Immature natural killer cell (primary cell): Measurements from ENCODE around the gene SIGMAR1. TPM values are rescaled to one million over a fixed set of nuclear protein-coding genes. Genes with fewer than 3 reads are reported as not detected.
"Not testable (repeated sequence)": the region's sequence is repeated elsewhere in the genome, so short reads cannot be mapped to it uniquely, and the experiment has no call there.

Experiments used
- DNase-seq, 3 donors: peaks; one replicate each; pipeline ENCODE4 v3.0.0; 2022; ENCODE audit warnings: mixed read lengths in 1 of 3
- H3K27ac Mint-ChIP-seq, 6 donors: one replicate each; pipeline ENCODE4 v1.8.0; 2020; ENCODE audit warnings: mixed read lengths in 6 of 6, mild to moderate bottlenecking in 5 of 6, inconsistent platforms in 4 of 6, moderate library complexity in 3 of 6
- H3K27me3 Mint-ChIP-seq, 3 donors: one replicate each; pipeline ENCODE4 v1.8.0; 2020 to 2021; ENCODE audit warnings: low read depth in 3 of 3, mild to moderate bottlenecking in 3 of 3, mixed read lengths in 3 of 3, moderate library complexity in 3 of 3, inconsistent platforms in 1 of 3
- H3K36me3 Mint-ChIP-seq, 3 donors: one replicate each; pipeline ENCODE4 v1.8.0; 2020; ENCODE audit warnings: mixed read lengths in 3 of 3, inconsistent platforms in 2 of 3, mild to moderate bottlenecking in 2 of 3
- H3K4me1 Mint-ChIP-seq, 2 donors: one replicate each; pipeline ENCODE4 v1.8.0; 2020; ENCODE audit warnings: inconsistent platforms in 2 of 2, mild to moderate bottlenecking in 2 of 2, mixed read lengths in 2 of 2, moderate library complexity in 1 of 2
- H3K4me3 Mint-ChIP-seq, 5 donors: one replicate each; pipeline ENCODE4 v1.8.0; 2020; ENCODE audit warnings: mild to moderate bottlenecking in 5 of 5, mixed read lengths in 5 of 5, inconsistent platforms in 3 of 5, moderate library complexity in 3 of 5
- H3K9me3 Mint-ChIP-seq, 6 donors: one replicate each; pipeline ENCODE4 v1.8.0; 2020; ENCODE audit warnings: mild to moderate bottlenecking in 6 of 6, mixed read lengths in 6 of 6, inconsistent platforms in 4 of 6, moderate library complexity in 3 of 6
- polyA plus RNA-seq, 3 donors: library from polyadenylated mRNA; unstranded; fragments of 300-500 nt; fragmentation: Illumina TruSeq; gene quantifications; one replicate each; pipeline ENCODE4 v1.2.3, GENCODE V29; 2021

The SIGMAR1 gene
- polyA plus RNA-seq, 3 donors from 2014 or later = 75.8 to 135 (median 85.2) TPM

GRCh38 chr9:34651876-34652601, 14.5 kb upstream of the SIGMAR1 start, which contains the start of gene IL11RA:
TSS of gene IL11RA (plus strand) at chr9:34652185. CDS start at chr9:34655218, 3,033 bp downstream.
- H3K4me3 Mint-ChIP-seq = peak within 1 kb of the TSS in 3 of 5 donors; percentile 9 to 41 (median 36)
- H3K9me3 Mint-ChIP-seq = no peaks in the 10 kb centered on the region
- H3K4me1 Mint-ChIP-seq = peaks cover 29 to 40% of the 10 kb centered on the region in 2 donors
- peaks cover 2 to 6% (median 2%) of the 10 kb centered on the region in 3 donors for H3K27me3 Mint-ChIP-seq
- H3K27ac Mint-ChIP-seq = peak within 1 kb of the TSS in 5 of 6 donors; percentile 18 to 73 (median 48)
- DNase-seq = no peak
- peaks cover 9 to 14% (median 13%) of the 10 kb centered on the region in 3 donors for H3K36me3 Mint-ChIP-seq

DNA sequence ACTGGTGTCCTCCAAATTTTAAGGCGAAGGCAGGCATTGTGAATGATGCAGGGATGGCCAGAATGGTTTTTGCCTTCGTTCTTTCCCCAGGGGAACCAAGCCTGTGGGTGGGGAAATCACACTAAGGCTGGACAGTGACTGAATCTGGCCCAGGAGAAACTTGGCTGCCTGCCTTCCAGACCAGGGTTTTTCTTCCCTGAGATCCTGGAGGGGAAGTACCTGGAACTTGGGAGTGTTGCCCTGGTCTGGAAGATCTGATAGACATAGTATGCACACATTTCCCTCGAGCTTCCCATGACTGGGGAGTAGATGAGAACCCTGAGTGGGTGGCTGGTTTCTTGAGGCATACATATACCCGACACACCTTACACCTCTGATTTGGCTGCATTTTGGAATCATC, 13.7 kb upstream of the SIGMAR1 start:
- Mint-ChIP-seq H3K4me3 (no peak overlapping the region), H3K4me1 (peaks cover 35 to 47% of the 10 kb centered on the region in 2 donors), H3K27me3 (peaks cover 8 to 9% (median 9%) of the 10 kb centered on the region in 3 donors), H3K36me3 (peaks cover 9 to 14% (median 13%) of the 10 kb centered on the region in 3 donors), H3K27ac (no peak overlapping the region), H3K9me3 (no peaks in the 10 kb centered on the region)
- DNase-seq = no peak

DNA sequence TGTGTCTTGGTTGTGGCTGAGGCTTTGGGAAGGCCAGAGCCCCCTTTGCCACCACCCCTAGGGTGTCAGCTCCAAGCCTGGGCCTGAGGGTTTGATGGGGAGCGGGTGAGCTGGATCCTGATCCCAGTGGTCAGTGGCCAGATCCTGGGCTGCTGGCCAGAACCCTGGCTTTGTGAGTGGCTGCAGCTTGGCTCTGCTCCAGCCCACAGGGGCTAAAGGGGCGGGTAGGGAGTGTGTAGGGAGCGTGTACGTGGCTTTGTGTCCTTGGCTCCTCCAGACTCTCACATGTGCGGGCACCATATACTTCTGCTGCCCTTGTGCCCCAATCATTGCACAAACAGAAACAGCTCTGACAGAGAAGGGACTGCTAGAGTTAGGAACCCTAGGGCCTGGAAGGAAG, 13.2 kb upstream of the SIGMAR1 start:
- peaks cover 9 to 14% (median 13%) of the 10 kb centered on the region in 3 donors for H3K36me3 Mint-ChIP-seq
- no peak for DNase-seq
- H3K4me3 Mint-ChIP-seq = no peak overlapping the region
- H3K27ac Mint-ChIP-seq = peak overlapping the region in 1 of 6 donors; percentile 20
- peaks cover 9 to 11% (median 9%) of the 10 kb centered on the region in 3 donors for H3K27me3 Mint-ChIP-seq
- H3K9me3 Mint-ChIP-seq = no peaks in the 10 kb centered on the region
- peaks cover 40 to 52% of the 10 kb centered on the region in 2 donors for H3K4me1 Mint-ChIP-seq

GRCh38 chr9:34648673-34649072, 11.1 kb upstream of the SIGMAR1 start:
- Mint-ChIP-seq H3K4me1 (peaks cover 41 to 53% of the 10 kb centered on the region in 2 donors), H3K9me3 (no peaks in the 10 kb centered on the region), H3K4me3 (peak overlapping the region in 3 of 5 donors; percentile 72 to 95 (median 92)), H3K27ac (peak overlapping the region in 1 of 6 donors; percentile 3), H3K27me3 (peaks cover 7 to 11% (median 9%) of the 10 kb centered on the region in 3 donors), H3K36me3 (peaks cover 9 to 14% (median 13%) of the 10 kb centered on the region in 3 donors)
- DNase-seq = no peak

GRCh38 chr9:34647651-34648050, 10.1 kb upstream of the SIGMAR1 start:
- H3K4me3 Mint-ChIP-seq = peak overlapping the region; percentile 90 to 95 (median 92)
- no peaks in the 10 kb centered on the region for H3K9me3 Mint-ChIP-seq
- peaks cover 7 to 11% (median 9%) of the 10 kb centered on the region in 3 donors for H3K27me3 Mint-ChIP-seq
- no peak for DNase-seq
- peaks cover 9 to 13% (median 10%) of the 10 kb centered on the region in 3 donors for H3K36me3 Mint-ChIP-seq
- H3K4me1 Mint-ChIP-seq = peaks cover 35 to 45% of the 10 kb centered on the region in 2 donors
- peak overlapping the region; percentile 77 to 94 (median 90) for H3K27ac Mint-ChIP-seq

DNA sequence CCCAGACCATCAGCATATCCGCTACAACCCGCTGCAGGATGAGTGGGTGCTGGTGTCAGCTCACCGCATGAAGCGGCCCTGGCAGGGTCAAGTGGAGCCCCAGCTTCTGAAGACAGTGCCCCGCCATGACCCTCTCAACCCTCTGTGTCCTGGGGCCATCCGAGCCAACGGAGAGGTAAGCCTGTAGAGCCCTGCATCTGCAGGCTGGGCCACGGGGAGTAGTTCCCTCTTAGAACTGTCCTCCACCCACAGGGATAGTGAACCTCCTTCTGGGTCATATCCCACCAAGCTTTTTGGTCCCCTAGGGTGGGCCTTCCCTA, 9.5 kb upstream of the SIGMAR1 start:
- Mint-ChIP-seq H3K27me3 (peaks cover 7 to 11% (median 9%) of the 10 kb centered on the region in 3 donors), H3K4me1 (peaks cover 29 to 38% of the 10 kb centered on the region in 2 donors)

DNA sequence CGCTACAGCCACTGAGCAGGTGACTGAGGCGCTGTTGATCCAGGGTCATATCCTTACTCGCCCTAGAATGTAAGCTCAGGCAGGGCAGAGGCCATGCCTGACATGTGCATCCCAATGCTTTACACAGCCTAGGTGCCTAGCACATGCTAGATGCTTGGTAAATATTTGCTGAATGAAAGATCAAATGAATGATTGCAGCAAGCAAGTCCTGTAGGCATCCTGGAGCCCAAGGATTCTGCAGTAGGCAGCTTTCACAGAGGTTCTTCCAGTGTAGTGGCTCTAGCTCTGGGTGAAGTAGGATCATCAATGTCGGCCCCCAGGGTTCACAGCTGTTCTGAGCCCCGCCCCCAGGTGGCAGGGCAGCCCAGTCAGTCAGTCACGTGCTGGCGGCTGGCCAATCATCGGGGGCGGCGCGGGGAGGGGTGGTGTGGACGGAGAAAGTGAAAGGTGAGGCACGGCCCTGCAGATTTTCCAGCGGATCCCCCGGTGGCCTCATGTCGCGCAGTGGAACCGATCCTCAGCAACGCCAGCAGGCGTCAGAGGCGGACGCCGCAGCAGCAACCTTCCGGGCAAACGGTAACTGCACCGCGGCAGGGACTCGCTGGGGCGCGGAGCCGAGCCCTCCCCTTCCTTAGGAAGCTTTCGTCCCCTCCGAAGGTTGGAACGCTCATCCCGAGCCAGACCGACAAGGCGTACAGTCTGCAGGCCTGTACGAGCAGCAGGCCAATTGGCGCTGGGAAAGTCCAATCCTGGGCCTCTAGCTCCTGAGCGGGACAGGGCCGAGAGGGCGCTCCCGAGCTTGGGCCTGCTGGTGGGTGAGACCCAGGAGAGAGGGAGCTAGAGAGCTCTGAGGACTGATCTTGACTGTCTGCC, 8.9 kb upstream of the SIGMAR1 start, which contains the start of gene GALT:
TSS of gene GALT (plus strand) at position 465 of the 873 bp plus-strand sequence. CDS start at position 495, 30 bp downstream.
- Mint-ChIP-seq H3K9me3 (no peaks in the 10 kb centered on the region), H3K4me3 (peak within 1 kb of the TSS; percentile 90 to 95 (median 92)), H3K4me1 (peaks cover 29 to 38% of the 10 kb centered on the region in 2 donors), H3K27ac (peak within 1 kb of the TSS; percentile 77 to 94 (median 90)), H3K27me3 (peaks cover 7 to 11% (median 9%) of the 10 kb centered on the region in 3 donors), H3K36me3 (peaks cover 9 to 13% (median 10%) of the 10 kb centered on the region in 3 donors)
- peak; percentile 91 to 95 (median 94) for DNase-seq

More for the DNA sequence above, 9.5 kb upstream of the SIGMAR1 start:
- Mint-ChIP-seq H3K27ac (peak overlapping the region; percentile 77 to 94 (median 90)), H3K36me3 (peaks cover 9 to 13% (median 10%) of the 10 kb centered on the region in 3 donors), H3K4me3 (peak overlapping the region; percentile 90 to 95 (median 92)), H3K9me3 (no peaks in the 10 kb centered on the region)
- DNase-seq = no peak

- Mint-ChIP-seq H3K36me3 (peaks cover 9 to 13% (median 10%) of the 10 kb centered on the region in 3 donors), H3K27ac (no peak overlapping the region), H3K9me3 (no peaks in the 10 kb centered on the region), H3K4me3 (peak overlapping the region in 1 of 5 donors; percentile 8), H3K4me1 (peaks cover 29 to 38% of the 10 kb centered on the region in 2 donors), H3K27me3 (peaks cover 7 to 11% (median 9%) of the 10 kb centered on the region in 3 donors)
- DNase-seq = no peak
Observed at GRCh38 chr9:34644766-34645314, 7.3 kb upstream of the SIGMAR1 start.

DNA sequence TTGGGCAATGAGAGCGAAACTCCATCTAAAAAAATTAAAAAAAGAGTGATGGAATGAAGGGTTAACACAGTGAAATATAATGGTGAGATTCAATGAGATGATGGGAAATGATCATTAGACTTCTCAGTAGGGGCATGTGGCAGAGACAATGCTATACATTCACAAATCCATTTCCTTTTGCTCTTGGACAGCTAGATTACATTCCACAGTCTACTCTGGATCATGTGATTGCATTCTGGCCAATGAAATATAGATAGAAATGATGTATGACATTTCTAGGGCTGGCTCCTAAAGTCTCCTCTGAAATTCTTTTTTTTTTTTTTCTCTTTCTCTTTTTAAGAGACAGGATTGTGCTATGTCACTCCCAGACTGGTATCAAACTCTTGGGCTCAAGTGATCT, 5.1 kb upstream of the SIGMAR1 start:
- no peak overlapping the region for H3K4me3 Mint-ChIP-seq
- H3K27ac Mint-ChIP-seq = no peak overlapping the region
- H3K4me1 Mint-ChIP-seq = peaks cover 30 to 34% of the 10 kb centered on the region in 2 donors
- no peak for DNase-seq
- H3K36me3 Mint-ChIP-seq = no peaks in the 10 kb centered on the region
- peaks cover 7 to 12% (median 9%) of the 10 kb centered on the region in 3 donors for H3K27me3 Mint-ChIP-seq
- no peaks in the 10 kb centered on the region for H3K9me3 Mint-ChIP-seq

DNA sequence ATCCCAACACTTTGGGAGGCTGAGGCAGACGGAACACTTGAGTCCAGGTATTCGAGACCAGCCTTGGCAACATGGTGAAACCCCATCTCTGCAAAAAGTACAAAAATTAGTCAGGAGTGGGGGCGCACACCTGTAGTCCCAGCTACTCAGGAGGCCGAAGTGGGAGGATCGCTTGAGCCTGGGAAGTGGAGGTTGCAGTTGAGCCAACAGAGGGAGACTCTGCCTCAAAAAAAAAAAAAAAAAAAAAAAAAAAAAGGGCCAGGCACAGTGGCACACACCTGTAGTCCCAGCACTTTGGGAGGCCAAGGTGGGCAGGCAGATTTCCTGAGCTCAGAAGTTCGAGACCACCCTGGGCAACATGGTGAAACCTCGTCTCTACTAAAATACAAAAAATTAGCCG, 1.7 kb upstream of the SIGMAR1 start:
- H3K27ac Mint-ChIP-seq = not testable (repeated sequence)

DNA sequence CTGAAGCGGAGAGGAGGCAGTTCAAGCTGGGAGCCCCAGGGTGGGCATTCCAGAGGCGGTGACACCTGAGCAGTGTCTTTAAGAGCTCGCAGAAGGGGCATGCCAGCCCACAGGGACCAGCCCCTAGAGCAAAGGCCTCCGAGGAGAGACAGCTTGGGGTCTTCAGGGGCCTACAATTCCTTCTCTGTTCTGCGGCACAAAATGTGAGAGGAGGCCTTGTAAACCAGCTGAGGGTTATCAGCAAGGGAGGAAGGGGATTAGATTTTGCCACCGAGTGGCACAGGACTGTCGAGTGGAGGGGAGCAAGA, 505 bp upstream of the SIGMAR1 start:
- peak overlapping the region; percentile 87 to 91 (median 89) for H3K4me3 Mint-ChIP-seq

More for the DNA sequence above, 1.7 kb upstream of the SIGMAR1 start:
- not testable (repeated sequence) for DNase-seq, H3K27me3 Mint-ChIP-seq, H3K4me3 Mint-ChIP-seq, H3K9me3 Mint-ChIP-seq, H3K36me3 Mint-ChIP-seq
- peaks cover 26 to 38% of the 10 kb centered on the region in 2 donors for H3K4me1 Mint-ChIP-seq

DNA sequence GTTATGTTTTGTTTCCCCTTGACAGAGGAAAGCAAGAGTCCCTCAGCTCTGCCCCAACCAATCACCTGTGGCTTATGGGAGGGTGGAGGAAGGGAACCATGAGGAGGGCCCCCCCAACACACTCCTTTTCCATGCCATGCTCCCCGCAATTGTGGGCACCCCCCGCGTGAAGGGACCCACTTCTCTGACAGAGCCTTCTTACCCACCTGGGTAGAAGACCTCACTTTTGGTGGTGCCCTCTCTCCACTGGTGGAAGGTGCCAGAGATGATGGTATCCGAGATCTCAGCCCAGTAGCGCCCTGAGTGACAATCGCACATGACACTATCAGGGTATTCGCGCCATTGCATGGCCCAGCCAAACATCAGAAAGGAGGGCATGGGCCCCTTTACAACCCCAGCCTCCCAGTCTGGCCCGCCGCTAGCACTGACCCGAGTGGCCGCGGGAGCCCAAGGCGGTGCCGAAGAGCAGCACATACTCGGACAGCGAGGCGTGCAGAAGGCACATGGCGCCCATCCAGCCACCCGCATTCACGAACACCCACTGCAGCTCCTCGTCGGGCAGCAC, 714 bp downstream of the SIGMAR1 start:
- peak in 1 of 3 donors; percentile 9 for DNase-seq

More for the DNA sequence above, 505 bp upstream of the SIGMAR1 start:
- peaks cover 32 to 44% of the 10 kb centered on the region in 2 donors for H3K4me1 Mint-ChIP-seq
- DNase-seq = no peak
- H3K36me3 Mint-ChIP-seq = peaks cover 0 to 3% (median 0%) of the 10 kb centered on the region in 3 donors
- H3K9me3 Mint-ChIP-seq = no peaks in the 10 kb centered on the region
- H3K27ac Mint-ChIP-seq = peak overlapping the region; percentile 92 to 97 (median 93)
- H3K27me3 Mint-ChIP-seq = peaks cover 0 to 3% (median 0%) of the 10 kb centered on the region in 3 donors

GRCh38 chr9:34635556-34635955, 2.0 kb downstream of the SIGMAR1 start:
- Mint-ChIP-seq H3K4me3 (peak overlapping the region in 4 of 5 donors; percentile 26 to 53 (median 37)), H3K4me1 (peaks cover 32 to 44% of the 10 kb centered on the region in 2 donors), H3K27ac (no peak overlapping the region), H3K27me3 (peaks cover 0 to 12% (median 3%) of the 10 kb centered on the region in 3 donors), H3K36me3 (peaks cover 0 to 3% (median 0%) of the 10 kb centered on the region in 3 donors), H3K9me3 (no peaks in the 10 kb centered on the region)
- no peak for DNase-seq

More for the DNA sequence above, 714 bp downstream of the SIGMAR1 start:
- H3K27me3 Mint-ChIP-seq = peaks cover 0 to 3% (median 0%) of the 10 kb centered on the region in 3 donors
- peak overlapping the region; percentile 81 to 92 (median 86) for H3K27ac Mint-ChIP-seq
- H3K4me1 Mint-ChIP-seq = peaks cover 32 to 44% of the 10 kb centered on the region in 2 donors
- H3K4me3 Mint-ChIP-seq = peak overlapping the region; percentile 87 to 91 (median 89)
- no peaks in the 10 kb centered on the region for H3K9me3 Mint-ChIP-seq
- peaks cover 0 to 3% (median 0%) of the 10 kb centered on the region in 3 donors for H3K36me3 Mint-ChIP-seq
